Thymus (tissue), 11 donors: ENCODE measurements around the gene DYRK1A. TPM values are rescaled to one million over a fixed set of nuclear protein-coding genes. Genes with fewer than 3 reads are reported as not detected.
A peak's percentile ranks its signal among the peaks of the same experiment; 100 is the strongest.

Experiments used
- DNase-seq, 9 donors: peaks; one replicate each; pipeline ENCODE4 v3.0.0-alpha.2; 2013; ENCODE audit warnings: low spot score in 9 of 9, low read depth in 6 of 9, missing footprints in 1 of 9
- H3K27ac ChIP-seq, 2 donors: one replicate each; pipeline ENCODE4 v1.5.1; 2013; ENCODE audit warnings: control low read depth in 1 of 2, low read depth in 1 of 2, low read length in 1 of 2, mild to moderate bottlenecking in 1 of 2, moderate library complexity in 1 of 2
- H3K27me3 ChIP-seq, 2 donors: one replicate each; pipeline ENCODE4 v1.5.1; 2013; ENCODE audit warnings: low read length in 1 of 2; ENCODE audit not compliant: control insufficient read depth in 2 of 2, insufficient read depth in 1 of 2
- H3K36me3 ChIP-seq, 2 donors: one replicate each; pipeline ENCODE4 v1.5.1; 2013; ENCODE audit warnings: low read length in 1 of 2, mild to moderate bottlenecking in 1 of 2, moderate library complexity in 1 of 2; ENCODE audit not compliant: control insufficient read depth in 2 of 2, insufficient read depth in 2 of 2
- H3K4me1 ChIP-seq, 2 donors: one replicate each; pipeline ENCODE4 v1.5.1; 2013; ENCODE audit warnings: low read length in 2 of 2; ENCODE audit not compliant: control insufficient read depth in 2 of 2, insufficient read depth in 2 of 2
- H3K4me3 ChIP-seq, 2 donors: one replicate each; pipeline ENCODE4 v1.5.1; 2013; ENCODE audit warnings: low read length in 2 of 2, control low read depth in 1 of 2, mild to moderate bottlenecking in 1 of 2
- H3K9me3 ChIP-seq, 2 donors: one replicate each; pipeline ENCODE4 v1.5.1; 2013; ENCODE audit warnings: low read length in 1 of 2, mild to moderate bottlenecking in 1 of 2; ENCODE audit not compliant: control insufficient read depth in 2 of 2, insufficient read depth in 1 of 2
- WGBS: extraction: QIAGEN DNeasy Blood & Tissue Kit; methylation state at CpG from one replicate; pipeline ENCODE4 v1.1.7; 2013; 5-methylcytosine and 5-hydroxymethylcytosine counted together
- polyA plus RNA-seq: library from polyadenylated mRNA; stranded (reverse); fragments of 200-250 nt; gene quantifications from one replicate; pipeline ENCODE4 v1.2.3, GENCODE V29; 2013
- total RNA-seq: library from RNA; stranded (reverse); fragments of 120-200 nt; gene quantifications from one replicate; pipeline ENCODE4 v1.2.4, GENCODE V29; 2013
- donor health status: healthy.

DYRK1A gene
- total and polyA plus RNA-seq, 2 donors: 53.3 to 64.7 TPM

- WGBS: 97% methylated on average over 3 of the region's 3 CpGs
- Histone ChIP-seq H3K36me3 (peaks cover 7 to 18% of the 10 kb centered on the region in 2 donors), H3K9me3 (peaks cover 0 to 3% of the 10 kb centered on the region in 2 donors), H3K4me1 (peaks cover 7% of the 10 kb centered on the region in 2 donors), H3K27me3 (no peaks in the 10 kb centered on the region), H3K27ac (no peak overlapping the region), H3K4me3 (no peak overlapping the region)
- no peak for DNase-seq
Observed at GRCh38 chr21:37467082-37467481, 100.5 kb downstream of the DYRK1A start.

DNA sequence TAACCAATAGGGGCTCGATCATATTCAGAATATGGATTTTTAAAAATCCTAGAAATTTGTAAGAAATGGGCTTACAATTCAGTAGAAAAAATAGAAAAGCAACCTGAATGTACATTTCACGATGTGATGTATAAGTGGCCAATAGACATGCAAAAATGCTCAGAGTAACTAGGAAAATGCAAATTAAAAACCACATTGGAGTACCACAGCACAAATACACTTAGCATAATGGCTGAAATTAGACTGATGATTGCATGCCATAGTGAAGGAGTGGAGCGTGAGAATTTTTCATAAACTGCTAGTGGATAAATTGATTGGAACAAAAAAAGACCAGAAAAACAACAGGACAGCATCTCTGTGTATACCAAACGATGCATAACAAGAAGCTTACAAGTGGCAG is 102.3 kb downstream of the DYRK1A start:
- Histone ChIP-seq H3K4me3 (no peak overlapping the region), H3K27me3 (no peaks in the 10 kb centered on the region), H3K27ac (no peak overlapping the region), H3K9me3 (peaks cover 0 to 3% of the 10 kb centered on the region in 2 donors), H3K36me3 (peaks cover 11 to 26% of the 10 kb centered on the region in 2 donors), H3K4me1 (no peaks in the 10 kb centered on the region)
- DNase-seq: no peak
- WGBS: 99% methylated on average over 4 of the region's 4 CpGs

- Histone ChIP-seq H3K4me1 (no peaks in the 10 kb centered on the region), H3K9me3 (peaks cover 0 to 3% of the 10 kb centered on the region in 2 donors), H3K27me3 (no peaks in the 10 kb centered on the region), H3K4me3 (no peak overlapping the region), H3K27ac (no peak overlapping the region), H3K36me3 (peaks cover 11 to 27% of the 10 kb centered on the region in 2 donors)
- 98% methylated on average over 5 of the region's 5 CpGs for WGBS
- DNase-seq: no peak
Observed at GRCh38 chr21:37469441-37469840, 102.9 kb downstream of the DYRK1A start.

DNA sequence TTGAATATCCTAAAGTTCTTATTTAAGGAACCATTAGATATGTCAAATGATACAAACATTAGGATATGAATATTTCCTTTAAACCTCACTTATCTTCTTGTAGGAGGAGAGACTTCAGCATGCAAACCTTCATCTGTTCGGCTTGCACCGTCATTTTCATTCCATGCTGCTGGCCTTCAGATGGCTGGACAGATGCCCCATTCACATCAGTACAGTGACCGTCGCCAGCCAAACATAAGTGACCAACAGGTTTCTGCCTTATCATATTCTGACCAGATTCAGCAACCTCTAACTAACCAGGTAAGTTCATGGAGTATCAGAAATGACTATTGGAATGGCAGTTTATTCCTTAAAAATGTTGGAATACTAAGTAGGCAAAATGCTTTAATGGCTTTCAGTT is 106.0 kb downstream of the DYRK1A start:
- Histone ChIP-seq H3K9me3 (peaks cover 0 to 3% of the 10 kb centered on the region in 2 donors), H3K4me1 (no peaks in the 10 kb centered on the region), H3K4me3 (no peak overlapping the region), H3K27ac (no peak overlapping the region), H3K36me3 (peaks cover 16 to 34% of the 10 kb centered on the region in 2 donors), H3K27me3 (no peaks in the 10 kb centered on the region)
- 97% methylated on average over 4 of the region's 4 CpGs for WGBS
- DNase-seq: no peak

DNA sequence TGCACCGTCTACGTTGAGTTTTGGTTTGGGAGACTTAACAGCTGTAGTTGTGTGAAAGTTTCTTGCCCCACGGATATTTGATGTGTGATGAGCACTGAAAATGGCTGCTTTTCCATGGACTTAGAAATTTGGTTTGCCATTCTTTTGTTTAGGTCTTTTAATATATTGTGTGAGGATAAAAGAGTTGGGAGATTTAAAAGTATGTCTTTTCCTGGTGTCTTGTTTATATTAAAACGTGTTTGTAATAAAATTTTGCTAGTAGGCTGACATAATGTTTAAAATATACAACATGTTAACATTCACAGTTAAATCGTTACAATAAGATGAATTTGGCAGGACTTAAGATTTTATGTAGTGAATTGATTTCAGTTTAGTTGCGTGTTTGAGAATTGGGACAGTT is 106.9 kb downstream of the DYRK1A start:
- Histone ChIP-seq H3K27ac (no peak overlapping the region), H3K4me3 (no peak overlapping the region), H3K36me3 (peaks cover 16 to 28% of the 10 kb centered on the region in 2 donors), H3K9me3 (no peaks in the 10 kb centered on the region), H3K4me1 (no peaks in the 10 kb centered on the region), H3K27me3 (no peaks in the 10 kb centered on the region)
- WGBS: 97% methylated on average over 6 of the region's 6 CpGs
- DNase-seq: no peak

- Histone ChIP-seq H3K36me3 (peaks cover 11 to 28% of the 10 kb centered on the region in 2 donors), H3K4me1 (no peaks in the 10 kb centered on the region), H3K27ac (no peak overlapping the region), H3K4me3 (no peak overlapping the region), H3K9me3 (no peaks in the 10 kb centered on the region), H3K27me3 (no peaks in the 10 kb centered on the region)
- WGBS: 96% methylated on average over 3 of the region's 3 CpGs
- DNase-seq: no peak
Observed at GRCh38 chr21:37474342-37474741, 107.8 kb downstream of the DYRK1A start.

GRCh38 chr21:37475186-37475868 is 108.8 kb downstream of the DYRK1A start:
- Histone ChIP-seq H3K27me3 (no peaks in the 10 kb centered on the region), H3K27ac (peak overlapping the region in 1 of 2 donors; percentile 7), H3K36me3 (peaks cover 8 to 31% of the 10 kb centered on the region in 2 donors), H3K4me3 (no peak overlapping the region), H3K9me3 (no peaks in the 10 kb centered on the region), H3K4me1 (no peaks in the 10 kb centered on the region)
- no peak for DNase-seq

GRCh38 chr21:37478794-37479193 is 112.2 kb downstream of the DYRK1A start:
- peaks cover 18 to 41% of the 10 kb centered on the region in 2 donors for H3K36me3 ChIP-seq
- no peaks in the 10 kb centered on the region for H3K27me3 ChIP-seq
- no peak for DNase-seq
- WGBS: 94% methylated on average over 1 of the region's 1 CpG
- H3K9me3 ChIP-seq: no peaks in the 10 kb centered on the region
- H3K4me3 ChIP-seq: no peak overlapping the region
- H3K27ac ChIP-seq: no peak overlapping the region
- H3K4me1 ChIP-seq: no peaks in the 10 kb centered on the region

GRCh38 chr21:37483776-37484175 is 117.2 kb downstream of the DYRK1A start:
- no peak overlapping the region for H3K27ac ChIP-seq
- H3K4me3 ChIP-seq: no peak overlapping the region
- H3K9me3 ChIP-seq: no peaks in the 10 kb centered on the region
- no peak for DNase-seq
- H3K4me1 ChIP-seq: no peaks in the 10 kb centered on the region
- H3K36me3 ChIP-seq: peaks cover 29 to 58% of the 10 kb centered on the region in 2 donors
- H3K27me3 ChIP-seq: no peaks in the 10 kb centered on the region
- 97% methylated on average over 7 of the region's 7 CpGs for WGBS
